Thyroid gland (tissue), 4 donors: ENCODE data around the gene ZMIZ1.

ENCODE experiments used
- CTCF ChIP-seq, 6 experiments: fragments of 200-600 bp in 3 of 6; fragments of 450-650 bp in 3 of 6; sonication (generic) in 3 of 6; IDR thresholded peaks; one replicate each; pipeline ENCODE4 v1.5.1; 2016 to 2019; ENCODE audit warnings: antibody characterized with exemption in 6 of 6, mild to moderate bottlenecking in 2 of 6, inconsistent platforms in 1 of 6, moderate library complexity in 1 of 6
- POLR2A ChIP-seq, 2 donors: fragments of 450-650 bp; IDR thresholded peaks; one replicate each; pipeline ENCODE4 v1.6.1; 2017; ENCODE audit warnings: antibody characterized with exemption in 2 of 2, mild to moderate bottlenecking in 2 of 2, moderate library complexity in 1 of 2

- TF ChIP-seq CTCF (IDR thresholded peaks at IDR 0.05) (no peak), POLR2A (IDR thresholded peaks at IDR 0.05) (no peak)
Observed at GRCh38 chr10:79328147-79328701, 259.5 kb downstream of the ZMIZ1 start.
